Panc1 (cell line): Measurements from ENCODE around the gene NAA40.

Experiments
- CTCF ChIP-seq: fragments of 450-650 bp; IDR thresholded peaks from 2 replicates; pipeline ENCODE4 v1.5.1; 2017; ENCODE audit warnings: mild to moderate bottlenecking
- POLR2AphosphoS5 ChIP-seq: IDR thresholded peaks from 2 replicates; pipeline ENCODE4 v1.6.1; 2012; ENCODE audit warnings: mild to moderate bottlenecking, low read depth, low read length, moderate library complexity
- SIN3A ChIP-seq: IDR thresholded peaks from 2 replicates; pipeline ENCODE4 v1.6.1; 2012; ENCODE audit warnings: low read depth, mild to moderate bottlenecking, low read length, moderate library complexity, borderline replicate concordance; ENCODE audit not compliant: insufficient read depth

GRCh38 chr11:63907063-63907462 is 31.7 kb upstream of the NAA40 start:
- TF ChIP-seq CTCF (no peak), POLR2AphosphoS5 (no peak), SIN3A (no peak)
